GM10847 (cell line): ENCODE measurements around the gene MED16.

ENCODE experiments used
- POLR2A ChIP-seq: IDR thresholded peaks from 2 replicates; pipeline ENCODE4 v1.6.1; 2011; ENCODE audit not compliant: insufficient read length; ENCODE audit errors: extremely low read depth

MED16 gene

DNA sequence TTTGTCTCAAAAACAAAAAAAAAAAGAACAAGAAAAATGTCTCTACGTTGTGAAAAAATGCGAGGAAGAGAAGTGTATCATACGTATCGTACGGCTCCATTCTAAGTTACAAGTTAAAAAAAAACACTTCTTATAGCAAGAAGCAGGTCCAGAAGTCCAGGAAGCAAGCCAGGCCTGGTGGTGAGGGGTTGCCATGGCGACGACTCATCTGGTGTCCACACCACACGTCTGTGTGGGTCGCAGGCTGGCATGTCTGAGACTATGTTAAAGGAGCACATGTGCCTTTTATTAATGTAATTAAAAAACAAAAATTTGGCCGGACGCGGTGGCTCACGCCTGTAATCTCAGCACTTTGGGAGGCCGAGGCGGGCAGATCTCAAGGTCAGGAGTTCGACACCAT lies 5.9 kb downstream of the MED16 start:
- no peak for TF ChIP-seq POLR2A

- TF ChIP-seq POLR2A, result no peak
These were observed 7.3 kb downstream of the MED16 start for GRCh38 chr19:885536-886224.

DNA sequence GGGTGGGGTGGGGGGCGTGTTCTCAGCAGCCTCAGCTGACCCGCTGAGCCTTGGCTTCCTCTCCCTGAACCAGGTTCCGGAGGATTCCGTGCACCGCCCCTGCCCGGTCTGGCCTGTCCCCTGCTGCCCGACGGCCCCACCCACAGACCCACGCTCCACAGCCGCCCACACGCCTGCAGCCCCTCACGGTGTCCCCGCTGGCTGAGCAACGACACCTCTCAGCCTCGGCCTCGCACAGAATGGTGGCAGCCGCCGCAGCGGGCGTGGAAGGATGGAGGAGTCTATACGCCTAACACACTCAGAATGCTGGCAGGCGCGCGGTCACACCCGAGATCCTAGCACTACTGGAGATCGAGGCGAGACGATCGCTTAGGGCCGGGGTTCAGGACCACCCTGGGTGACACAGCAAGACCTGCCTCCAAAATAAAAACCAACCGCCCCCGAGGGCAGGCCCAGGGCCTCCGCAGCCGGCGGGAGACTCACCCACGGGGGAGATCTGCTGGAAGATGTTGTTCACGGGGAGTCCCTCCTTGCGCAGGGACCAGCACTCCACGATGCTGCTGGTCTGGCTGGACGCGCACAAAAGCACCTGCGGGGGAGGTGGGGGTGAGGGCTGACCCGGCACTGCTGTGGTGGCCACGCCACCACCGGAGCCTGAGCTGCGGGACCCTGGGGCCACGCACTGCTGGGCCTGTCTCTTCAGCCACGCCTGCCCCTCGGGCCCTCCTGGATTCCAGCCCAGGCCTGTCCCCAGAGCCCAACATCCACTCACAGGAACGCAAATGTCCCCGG lies 8.4 kb downstream of the MED16 start:
- no peak for TF ChIP-seq POLR2A

GRCh38 chr19:883661-884211 lies 9.3 kb downstream of the MED16 start:
- no peak for TF ChIP-seq POLR2A

DNA sequence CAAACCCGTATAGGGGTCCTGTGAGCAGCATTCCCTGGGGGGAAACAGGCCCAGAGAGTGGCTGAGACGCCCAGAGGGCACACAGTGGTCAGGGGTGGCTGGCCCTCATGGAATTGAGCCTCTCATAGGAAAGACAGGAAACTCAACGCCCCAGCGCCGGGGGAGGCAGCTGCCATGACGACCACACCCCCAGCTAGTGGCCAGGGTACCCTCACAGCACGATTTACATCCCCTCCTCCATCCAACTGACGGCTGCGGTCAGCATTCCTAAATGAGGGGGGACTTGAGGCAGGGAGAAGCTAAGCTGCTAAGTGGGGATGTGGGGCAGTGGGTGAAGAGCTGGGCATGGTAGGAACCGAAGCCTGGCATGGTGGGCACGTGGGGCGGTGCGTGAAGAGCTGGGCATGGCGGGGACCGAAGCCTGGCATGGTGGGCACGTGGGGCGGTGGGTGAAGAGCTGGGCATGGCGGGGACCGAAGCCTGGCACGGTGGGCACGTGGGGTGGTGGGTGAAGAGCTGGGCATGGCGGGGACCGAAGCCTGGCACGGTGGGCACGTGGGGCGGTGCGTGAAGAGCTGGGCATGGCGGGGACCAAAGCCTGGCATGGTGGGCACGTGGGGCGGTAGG lies 10.0 kb downstream of the MED16 start:
- no peak for TF ChIP-seq POLR2A

DNA sequence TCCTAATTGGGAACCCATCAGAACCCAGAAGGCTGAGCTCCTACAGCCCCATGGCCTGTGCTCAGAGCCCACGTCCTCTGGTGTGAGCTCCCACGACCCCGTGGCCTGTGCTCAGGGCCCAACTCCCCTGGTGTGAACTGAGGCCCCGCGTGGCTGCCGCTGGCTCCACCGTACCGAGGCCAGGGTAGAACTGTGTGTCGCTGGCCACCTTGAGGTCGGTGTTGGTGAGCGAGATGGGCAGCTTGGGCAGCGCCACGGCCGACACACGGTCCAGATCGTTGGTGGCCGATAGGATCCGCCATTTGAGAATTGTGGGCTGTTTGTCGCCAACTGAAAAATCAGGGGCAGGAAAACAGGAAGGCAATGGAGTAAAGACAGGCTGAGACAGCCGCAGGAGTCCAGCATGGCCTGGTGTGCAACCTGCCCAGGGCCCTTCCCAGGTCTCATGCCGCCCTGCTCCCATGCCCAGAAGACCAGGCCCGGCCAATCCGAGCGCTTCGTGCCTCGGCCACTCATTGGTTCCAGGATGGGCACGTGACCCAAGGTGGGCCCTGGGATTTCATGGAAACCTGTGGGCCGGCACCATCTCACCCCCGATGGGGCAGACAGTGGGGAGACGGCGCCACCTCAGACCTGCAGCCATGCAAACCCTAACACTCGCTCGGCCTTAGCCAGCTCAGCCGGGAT lies 11.5 kb downstream of the MED16 start:
- no peak for TF ChIP-seq POLR2A

DNA sequence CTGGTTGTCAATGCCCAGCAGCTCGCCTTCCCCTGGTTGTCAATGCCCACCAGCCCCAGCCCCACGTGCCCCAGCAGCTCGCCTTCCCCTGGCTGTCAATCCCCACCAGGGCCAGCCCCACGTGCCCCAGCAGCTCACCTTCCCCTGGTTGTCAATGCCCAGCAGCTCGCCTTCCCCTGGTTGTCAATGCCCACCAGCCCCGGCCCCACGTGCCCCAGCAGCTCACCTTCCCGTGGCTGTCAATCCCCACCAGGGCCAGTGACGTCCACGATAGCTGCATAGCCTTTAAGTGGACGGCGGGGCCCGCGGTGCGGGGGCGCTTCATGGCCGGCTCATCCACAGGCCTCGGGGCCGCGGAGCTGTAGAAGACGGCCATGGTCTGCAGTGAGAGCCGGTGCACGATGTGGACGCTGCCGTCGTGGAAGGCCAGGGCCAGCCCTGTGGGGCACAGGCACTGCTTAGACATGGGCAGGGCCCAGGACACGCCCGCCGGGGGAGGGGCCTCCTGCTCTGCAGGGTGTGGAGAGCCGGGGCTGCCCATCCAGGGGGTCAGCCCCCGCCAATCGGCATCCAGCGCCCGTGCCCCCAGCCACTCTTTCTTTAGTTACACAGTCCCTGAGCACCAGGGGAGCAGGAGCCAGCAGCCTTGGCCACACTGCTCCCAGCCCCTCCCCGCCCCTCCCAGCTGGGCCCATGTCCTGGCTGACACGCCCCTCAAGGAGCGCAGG lies 13.1 kb downstream of the MED16 start:
- TF ChIP-seq POLR2A, result no peak

DNA sequence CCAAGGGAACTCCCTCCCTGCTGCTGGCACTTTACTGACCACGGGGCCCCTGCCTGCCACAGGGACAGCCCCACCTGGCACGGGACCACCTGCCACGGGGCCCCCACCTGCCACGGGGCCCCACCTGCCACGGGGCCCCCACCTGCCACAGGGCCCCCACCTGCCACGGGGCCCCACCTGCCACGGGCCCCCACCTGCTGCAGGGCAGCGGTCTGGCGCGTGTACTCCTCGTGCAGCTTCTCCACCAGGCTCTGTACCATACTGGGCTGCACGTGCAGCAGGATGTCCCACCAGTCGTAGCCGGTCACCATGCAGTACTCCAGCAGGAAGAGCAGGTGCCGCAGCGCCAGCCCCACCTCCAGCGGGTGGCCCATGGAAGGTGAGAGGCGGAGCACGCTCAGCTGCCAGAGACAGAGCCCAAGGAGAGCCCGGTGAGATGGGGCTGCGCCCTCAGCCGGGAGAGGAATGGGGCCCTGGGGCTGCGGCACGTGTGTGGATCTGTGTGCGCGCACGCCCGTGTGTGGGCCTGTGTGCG lies 16.1 kb downstream of the MED16 start:
- TF ChIP-seq POLR2A, result no peak

DNA sequence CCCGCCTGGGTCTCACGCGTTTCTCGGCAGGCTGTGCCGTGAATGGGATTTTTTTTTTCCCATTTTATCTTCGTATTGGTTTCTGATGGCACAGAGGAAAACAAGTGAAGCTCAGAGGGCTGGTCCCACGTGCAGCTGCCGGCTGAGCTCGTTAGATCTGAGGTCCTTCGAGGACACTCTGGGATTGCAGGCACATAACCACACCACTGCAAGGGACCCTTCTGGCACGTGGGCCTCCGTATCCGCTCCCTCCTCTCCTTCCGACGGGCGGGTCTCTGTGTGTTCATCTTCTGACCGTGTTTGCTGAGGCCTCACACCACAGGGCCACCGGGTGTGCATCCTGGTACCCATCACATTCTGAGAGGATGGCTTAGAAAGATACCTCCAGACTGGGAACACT lies 16.9 kb downstream of the MED16 start:
- no peak for TF ChIP-seq POLR2A

- TF ChIP-seq POLR2A, result no peak
These were observed 17.6 kb downstream of the MED16 start for GRCh38 chr19:875265-875879.

GRCh38 chr19:873561-874041 lies 19.4 kb downstream of the MED16 start:
- no peak for TF ChIP-seq POLR2A

DNA sequence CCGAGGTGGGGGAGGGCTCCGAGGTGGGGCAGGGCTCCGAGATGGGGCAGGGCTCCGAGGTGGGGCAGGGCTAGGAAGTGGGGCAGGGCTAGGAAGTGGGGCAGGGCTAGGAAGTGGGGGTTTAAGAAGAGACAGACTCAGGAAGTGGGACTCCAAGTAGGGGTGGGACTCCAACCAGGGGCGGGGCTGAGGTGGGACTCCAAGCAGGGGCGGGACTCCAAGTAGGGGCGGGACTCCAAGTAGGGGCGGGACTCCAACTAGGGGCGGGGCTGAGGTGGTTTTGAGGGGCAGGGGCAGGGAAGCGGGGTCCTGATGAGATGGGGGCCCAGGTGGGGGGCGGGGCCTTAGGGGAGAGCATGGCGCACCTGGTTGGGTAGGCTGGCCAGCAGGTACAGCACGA lies 19.9 kb downstream of the MED16 start:
- TF ChIP-seq POLR2A, result no peak

DNA sequence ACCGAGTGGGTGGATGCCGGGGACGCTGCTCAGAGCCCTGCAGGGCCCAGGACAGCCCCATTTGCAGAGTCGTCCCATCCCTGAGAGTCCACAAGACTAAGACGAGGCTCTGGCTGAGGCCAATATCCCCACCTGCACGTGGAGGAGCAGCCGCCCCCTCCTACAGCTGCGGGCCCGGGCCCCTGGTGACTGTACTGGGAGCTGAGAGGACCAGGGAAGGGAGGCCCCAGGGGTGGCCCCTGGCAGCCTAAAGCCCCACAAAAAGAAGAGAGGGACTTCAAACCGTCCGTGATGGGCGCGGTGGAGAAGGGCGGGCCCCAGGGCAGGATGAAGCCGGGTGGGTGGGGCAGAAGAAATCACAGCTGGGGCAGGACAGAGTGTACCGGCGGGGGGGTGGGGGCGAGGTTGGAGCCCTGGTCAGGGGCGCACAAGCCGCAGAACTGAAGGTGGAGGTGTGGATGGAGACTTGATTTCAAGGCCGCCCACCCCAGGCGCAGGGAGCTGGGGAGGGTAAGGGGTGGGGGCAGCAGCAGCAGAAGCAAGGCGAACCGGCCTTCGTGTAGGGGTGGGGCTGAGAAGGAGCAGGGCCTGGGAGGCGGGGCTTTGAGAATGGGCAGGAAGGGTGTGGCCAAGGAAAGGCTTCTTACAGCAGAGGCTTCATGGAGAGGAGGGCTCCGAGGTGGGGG lies 20.6 kb downstream of the MED16 start:
- TF ChIP-seq POLR2A, result no peak
